NOMO-1 (cell line): ENCODE results near the gene PPY.
"Not testable (repeated sequence)": the region's sequence is repeated elsewhere in the genome, so short reads cannot be mapped to it uniquely, and the experiment has no call there.

Experiments used
- DNase-seq, 2 experiments: peaks; one replicate each; lab custom pipeline; 2025; ENCODE audit not compliant: unreplicated experiment in 2 of 2; lab: John Stamatoyannopoulos, UW

PPY gene, protein sequence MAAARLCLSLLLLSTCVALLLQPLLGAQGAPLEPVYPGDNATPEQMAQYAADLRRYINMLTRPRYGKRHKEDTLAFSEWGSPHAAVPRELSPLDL

DNA sequence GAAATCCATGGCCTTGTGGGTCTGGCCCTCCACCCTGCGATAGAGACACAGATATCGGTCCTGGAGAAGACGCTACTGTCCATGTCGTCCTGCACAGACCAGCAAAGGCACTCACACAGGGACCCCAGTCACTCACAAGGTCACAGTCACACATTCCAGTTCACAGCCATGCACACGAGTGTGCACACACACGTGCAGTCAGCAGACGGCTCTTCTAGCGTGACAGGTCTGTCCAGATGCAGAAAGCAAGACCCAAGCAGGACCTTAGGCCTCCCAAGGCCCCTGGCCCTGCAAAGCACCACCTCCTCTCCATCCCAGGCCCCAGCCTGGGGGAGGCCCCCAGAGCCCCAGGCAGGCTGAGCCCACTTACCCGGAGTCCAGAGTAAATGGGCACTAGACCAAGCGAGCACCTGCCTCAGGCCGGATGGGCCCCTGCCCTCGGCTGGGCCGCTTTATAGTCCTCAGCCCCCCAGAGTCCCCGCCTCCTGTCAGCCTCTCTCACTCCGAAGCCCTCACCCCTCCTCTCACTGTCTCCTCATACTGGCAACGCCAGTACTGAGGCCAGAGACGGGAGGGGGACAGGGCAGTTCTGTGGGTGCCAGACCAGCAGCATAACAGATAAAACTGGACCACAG lies at the start of gene PPY:
Gene PPY, minus strand, starts transcription at position 426 of the 635 bp plus-strand sequence. CDS start 822 bp downstream, outside the sequence.
- no peak for DNase-seq

DNA sequence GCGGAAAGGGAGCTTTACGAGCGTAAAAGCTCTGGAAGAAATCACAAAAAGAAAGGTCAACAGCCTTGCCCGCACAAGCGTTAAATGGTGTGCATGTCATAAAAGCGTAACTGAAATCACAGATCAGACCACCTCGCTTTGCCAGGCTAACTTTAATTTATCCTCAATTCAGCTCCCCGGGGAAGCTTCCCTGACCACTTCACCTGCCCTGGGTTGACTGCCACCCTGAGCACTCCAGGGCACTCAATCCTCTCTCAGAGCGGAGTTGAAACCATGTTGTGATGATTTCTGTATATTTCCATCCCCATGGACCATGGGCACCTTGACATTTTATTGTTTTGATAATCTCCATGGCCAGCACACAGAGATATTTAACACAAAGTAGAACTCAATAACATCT lies 46.0 kb upstream of the PPY start:
- DNase-seq = no peak

DNA sequence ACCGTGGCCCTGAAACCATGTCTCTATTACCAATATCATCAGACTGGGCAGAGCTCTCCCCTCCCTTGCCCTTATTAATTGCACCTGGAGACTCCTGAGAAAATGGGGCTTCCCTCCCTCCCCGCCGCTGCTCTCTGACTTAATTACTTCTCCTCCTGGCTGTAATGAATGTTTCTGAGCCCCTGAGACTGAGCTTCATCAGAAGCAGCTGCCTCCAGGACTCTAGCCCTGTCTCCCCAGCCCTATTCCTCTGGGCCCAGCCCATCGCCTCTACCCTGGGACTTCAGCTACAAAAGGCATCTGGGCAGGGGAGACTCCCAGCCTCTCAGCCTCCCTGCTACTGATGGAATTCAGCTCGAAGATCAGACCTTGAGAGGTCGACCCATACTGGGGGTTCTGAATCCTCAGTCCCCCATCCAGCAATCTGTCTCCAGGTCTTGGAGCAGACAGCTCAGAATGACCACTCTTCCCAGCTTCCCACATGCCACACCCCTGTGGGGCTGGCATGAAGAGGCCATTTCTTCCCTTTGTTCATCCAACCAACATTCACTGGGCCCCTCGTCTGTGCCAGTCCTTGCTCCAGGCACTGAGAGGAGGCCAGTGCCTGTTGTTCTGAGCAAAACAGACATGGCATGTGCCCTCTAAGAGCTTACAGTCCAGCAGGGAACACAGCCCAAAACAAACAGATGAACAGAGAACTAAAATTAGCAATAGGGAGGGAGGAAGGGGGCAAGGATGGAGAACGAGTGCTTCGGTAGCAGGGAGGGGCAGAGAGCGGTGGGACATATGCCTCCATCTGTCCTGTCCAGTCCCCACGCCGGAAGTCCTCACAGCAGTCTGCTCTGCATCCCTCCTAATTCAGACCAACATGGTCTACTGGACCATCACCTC lies 45.1 kb upstream of the PPY start:
- DNase-seq = no peak

DNA sequence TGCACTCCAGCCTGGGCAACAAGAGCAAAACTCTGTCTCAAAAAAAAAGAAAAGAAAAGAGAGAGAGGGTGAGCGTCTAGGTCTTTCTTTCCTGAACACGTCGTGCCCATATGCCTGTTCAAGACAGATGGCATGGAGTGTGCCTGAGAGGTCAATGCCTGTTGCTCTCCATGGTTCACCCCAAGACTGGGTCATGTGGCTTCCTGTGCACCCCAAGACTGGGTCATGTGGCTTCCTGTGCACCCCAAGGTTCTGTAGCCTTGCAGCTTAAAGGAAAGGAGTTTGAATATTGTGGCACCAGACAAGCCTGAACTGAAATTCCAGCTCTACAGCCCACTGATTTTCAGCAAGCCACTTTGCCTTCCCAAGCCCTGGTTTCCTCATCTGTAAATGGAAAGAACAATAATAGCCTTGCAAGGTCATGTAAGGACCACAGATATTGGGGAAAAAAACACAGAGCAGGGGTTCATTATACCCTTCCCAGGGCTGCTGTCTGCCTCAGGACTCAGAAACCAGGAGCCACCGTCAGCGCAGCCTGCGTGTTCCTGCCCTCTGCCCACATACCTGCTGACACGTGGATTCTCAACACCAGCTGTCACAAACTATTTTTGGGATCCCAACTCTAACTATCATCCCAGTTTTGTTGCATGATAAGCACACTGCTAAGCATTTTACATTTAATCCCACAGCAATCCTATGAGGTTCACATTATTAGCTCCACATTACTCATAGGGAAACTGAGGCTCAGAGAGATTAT lies 44.1 kb upstream of the PPY start:
- DNase-seq = no peak

DNA sequence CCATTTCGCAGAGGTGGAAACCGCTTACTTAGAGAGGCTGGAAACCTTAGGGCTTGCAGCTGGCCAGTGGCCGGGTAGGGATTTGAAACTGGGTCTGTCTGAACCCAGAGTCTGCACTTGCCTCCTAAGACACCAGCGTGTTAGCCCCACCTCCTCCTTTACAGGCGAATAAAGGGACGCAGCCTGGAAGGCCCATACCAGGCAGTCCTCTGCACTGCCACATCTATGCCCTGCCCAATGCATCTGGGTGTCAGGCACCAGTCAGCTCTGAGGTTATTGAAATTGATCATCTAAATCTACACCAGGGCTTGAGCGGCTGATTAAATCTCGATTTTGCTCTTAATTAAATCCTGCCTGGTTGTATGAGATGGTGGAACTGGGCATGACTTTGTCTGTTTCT lies 42.2 kb upstream of the PPY start:
- DNase-seq = no peak

DNA sequence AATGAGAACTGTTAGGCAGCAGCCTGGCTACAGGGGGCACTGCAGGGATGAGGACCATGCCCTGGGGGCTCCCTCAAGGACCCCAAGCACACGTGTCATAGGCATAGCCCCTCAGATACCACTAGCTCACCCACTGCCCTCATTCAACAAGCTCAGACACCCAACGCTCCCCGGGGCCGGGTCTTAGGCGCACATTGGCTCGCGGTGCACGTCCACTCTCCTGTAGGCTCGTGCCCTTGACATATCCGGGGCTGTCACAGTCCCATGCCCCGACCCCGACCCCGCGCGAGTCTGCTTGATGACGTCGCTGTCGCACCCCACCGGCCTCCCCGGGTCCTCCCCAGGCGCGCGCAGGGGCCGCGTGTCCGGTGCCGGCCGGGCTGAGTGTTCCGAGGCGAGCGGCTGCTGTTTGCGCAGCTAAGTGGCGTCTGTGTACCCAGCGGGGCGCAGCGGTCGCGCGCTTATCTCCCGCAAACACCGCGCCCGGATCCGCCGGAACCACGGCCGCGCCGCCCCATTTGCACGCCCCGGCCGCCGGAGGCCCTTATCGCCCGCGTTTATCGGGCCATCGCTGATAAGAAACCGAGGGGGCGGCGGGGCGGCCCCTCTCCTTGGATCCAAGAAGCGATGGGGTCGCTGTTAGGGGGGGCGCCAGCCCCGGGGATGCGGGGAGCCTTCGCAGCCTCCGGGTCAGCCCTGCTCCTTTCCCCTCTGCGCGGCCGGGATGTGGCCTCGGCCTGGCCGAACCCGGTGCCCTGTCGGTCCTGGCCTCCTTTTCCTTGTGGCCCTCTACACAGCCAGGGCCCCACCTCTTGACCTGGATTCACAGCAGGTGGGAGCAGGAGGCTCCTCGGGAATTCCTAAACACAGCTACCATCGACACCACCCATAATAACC lies 41.5 kb upstream of the PPY start:
- no peak for DNase-seq

DNA sequence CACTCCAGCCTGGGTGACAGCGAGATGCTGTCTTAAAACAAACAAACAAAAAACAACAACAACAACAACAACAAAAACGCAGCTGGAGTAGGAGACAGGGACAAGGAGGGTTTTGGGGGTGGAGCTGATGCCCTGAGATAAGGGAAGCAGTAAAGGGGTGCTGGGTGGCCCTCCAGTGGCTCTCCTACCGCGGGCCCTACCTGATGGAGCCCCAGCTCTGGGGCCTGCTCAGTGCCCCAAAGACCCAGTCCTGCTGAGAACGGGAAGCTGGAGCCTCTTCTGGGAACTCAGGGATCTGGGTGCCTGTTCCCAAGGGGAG lies 40.9 kb upstream of the PPY start:
- DNase-seq = no peak

DNA sequence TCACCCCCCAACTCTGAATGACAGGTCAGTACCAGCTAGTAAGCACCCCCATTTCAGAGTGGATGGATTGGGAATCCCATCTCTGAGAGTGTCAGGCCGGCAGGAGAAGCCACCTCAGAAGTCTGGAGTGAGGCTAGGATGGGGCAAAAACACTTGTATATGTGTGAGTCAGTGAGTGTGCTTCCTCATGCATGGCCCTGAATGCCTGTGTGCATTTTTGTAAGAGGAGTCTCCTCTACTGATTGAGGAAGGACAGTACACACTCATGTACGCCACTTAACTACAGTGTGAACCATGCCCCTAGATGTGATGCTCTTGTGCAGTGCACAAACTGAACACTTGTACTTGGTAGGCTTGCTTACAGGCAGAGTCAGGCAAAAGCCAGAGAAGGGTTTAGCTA lies 39.9 kb upstream of the PPY start:
- no peak for DNase-seq

DNA sequence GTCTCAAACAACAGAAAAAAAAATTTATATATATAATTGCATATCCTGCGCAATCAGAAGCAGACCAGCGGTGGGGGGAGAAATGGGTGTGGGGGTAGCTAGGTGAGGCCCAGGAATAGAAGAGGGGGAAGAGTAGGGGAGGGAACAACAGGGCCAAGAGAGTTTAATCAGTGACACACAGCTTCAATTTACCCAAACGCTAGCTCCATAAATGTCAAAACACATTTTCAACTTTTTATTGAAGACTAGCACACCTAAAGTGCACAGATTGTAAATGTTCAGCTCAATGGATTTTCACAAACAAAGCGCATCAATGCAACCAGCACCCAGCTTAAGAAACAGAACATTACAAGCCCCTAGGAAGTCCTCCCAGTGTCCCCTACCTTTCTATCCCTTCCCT lies 37.4 kb upstream of the PPY start:
- DNase-seq = no peak

DNA sequence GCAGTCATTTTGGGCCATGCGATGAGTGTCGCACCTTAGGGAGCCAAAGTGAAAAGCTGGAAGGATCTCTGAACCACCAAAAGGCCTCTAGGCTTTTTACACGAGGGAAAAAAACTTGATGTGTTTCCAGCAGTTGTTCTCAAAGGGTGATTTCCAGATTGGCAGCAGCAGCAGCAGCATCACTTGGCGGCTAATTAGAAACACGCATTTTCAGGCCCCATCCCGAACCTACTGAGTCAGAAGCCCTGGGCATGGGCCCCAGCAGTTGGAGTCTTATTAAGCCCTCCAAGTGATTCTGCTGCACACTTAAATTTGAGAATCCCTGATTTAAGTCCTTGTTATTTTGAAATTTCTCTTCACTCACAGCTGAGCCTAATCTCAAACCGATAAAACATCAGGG lies 36.7 kb upstream of the PPY start:
- no peak for DNase-seq

DNA sequence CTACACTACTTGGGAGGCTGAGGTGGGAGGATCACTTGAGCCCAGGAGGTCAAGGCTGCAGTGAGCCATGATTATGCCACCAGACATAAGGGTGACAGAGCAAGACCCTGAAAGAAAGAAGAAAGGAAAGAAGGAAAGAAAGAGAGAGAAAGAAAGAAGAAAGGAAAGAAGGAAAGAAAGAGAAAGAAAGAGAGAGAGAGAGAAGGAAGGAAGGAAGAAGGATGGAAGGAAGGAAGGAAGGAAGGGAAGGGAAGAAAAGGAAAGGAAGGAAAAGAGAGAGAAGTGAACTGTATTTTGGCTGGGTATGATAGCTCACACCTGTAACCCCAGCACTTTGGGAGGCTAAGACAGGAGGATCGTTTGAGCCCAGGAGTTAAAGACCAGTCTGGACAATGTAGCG lies 35.8 kb upstream of the PPY start:
- no peak for DNase-seq

DNA sequence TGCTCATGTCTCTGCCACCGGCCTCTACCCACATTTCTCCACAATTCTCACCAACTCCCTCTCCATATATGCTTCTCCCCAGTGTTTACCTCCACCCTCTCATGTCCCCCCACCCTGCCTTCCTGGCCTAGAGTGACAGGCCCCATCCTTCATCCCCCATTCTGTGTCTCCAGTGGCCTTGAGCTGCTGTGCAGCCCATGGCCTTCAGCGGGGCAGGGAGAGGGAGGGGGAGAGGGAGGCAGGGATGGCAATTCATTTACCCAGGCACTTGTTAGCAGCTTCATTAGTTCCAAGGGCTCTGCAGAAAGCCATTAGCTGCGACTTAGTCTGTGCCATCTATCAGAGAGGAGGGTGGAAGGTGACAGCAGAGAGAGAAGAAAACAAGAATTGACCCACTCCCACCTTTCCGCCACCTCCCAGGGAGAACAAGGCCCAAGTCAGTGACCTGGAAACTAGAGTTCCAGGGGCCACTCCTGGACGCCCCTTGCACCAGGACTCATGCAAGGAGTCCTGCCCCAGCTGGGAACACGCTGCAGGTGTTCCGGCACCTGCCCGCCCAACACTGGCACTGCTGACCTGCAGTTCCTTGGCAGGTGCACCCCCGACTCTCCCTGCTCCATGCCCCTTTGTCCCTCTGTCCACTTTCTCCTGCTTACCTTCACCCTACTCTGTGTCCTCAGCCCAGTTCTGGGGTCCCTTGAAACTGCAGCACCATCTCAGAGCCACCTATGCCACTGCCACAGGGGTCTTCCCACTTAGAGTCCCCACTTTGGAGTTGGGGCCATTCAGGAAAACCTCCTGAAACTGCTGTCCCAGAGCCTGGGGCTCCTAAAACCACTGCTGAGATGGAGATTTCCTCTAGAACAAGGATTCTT lies 34.9 kb upstream of the PPY start:
- no peak for DNase-seq

DNA sequence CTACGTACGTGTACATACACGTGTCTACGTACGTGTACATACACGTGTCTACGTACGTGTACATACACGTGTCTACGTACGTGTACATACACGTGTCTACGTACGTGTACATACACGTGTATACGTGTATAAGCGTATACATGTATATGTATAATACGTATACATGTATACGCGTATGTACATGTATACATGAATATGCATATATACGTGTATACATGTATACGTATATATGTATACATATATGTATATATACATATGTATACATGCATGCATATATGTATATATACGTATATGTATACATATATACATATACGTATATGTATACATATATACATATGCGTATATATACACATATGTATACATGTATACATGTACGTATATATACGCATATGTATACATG lies 33.6 kb upstream of the PPY start:
- no peak for DNase-seq

DNA sequence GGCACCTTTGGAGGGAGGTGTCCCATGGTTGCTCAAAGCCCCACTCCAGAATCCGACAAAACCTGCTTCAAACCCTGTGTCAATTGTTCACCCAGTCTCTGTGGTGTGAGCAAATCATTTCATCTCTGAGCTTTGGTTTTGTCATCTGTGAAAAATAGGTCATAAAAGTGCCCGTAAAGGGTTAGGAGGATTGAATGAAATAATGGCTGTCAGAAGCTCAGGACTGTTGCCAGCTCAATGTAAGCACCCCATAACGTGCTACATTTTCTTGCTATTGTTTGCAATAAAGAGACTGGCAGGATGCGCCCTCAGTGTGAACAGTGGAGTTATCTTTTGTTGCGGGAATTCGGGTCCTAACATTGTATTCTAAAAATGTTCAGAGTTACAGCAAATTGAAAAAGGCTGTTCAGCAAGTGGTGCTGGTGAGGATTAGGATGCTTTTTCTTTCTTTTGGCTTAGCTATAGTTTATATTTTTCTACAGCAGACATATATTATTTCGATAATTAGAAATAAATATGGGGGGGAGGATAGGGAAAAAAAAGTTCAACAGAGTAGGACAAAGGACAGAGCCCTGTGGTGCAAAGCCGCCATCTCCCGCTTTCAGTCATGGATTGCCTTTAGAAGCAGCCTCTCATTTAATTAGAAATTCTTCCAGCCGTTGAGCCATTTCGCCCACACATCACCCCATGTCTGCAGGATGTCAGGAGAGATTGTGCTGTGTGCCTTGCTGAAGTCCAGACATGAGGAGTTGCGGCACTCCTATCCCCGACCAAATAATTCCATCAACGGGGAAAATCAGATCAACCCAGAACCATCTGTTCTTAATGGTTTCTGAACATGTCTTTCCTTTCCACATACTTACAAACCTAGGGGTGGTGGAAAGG lies 32.3 kb upstream of the PPY start:
- no peak for DNase-seq

DNA sequence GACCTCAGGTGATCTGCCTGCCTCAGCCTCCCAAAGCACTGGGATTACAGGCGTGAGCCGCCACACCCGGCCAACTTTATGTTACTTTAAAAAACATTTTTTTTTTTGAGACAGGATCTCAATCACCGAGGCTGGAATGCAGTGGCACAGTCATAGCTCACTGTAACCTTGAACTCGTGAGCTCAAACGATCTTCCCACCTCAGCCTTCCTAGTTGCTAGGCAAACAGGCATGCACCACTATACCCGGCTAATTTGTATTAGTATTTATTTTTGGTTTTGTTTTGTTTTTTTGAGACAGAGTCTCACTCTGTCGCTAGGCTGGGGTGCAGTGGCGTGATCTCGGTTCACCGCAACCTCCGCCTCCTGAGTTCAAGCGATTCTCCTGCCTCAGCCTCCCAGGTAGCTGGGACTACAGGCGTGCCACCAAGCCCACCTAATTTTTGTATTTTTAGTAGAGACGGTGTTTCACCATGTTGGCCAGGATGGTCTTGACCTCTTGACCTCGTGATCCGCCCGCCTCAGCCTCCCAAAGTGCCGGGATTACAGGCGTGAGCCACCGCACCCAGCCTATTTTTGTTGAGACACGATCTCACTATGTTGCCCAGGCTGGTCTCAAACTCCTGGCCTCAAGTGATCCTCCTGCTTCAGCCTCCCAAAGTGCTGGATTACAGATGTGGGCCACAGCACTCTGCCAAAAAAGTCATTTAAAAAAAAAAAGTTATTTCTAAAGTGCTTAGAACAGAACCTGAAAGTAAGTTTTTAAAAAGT lies 30.4 kb upstream of the PPY start:
- DNase-seq = not testable (repeated sequence)

DNA sequence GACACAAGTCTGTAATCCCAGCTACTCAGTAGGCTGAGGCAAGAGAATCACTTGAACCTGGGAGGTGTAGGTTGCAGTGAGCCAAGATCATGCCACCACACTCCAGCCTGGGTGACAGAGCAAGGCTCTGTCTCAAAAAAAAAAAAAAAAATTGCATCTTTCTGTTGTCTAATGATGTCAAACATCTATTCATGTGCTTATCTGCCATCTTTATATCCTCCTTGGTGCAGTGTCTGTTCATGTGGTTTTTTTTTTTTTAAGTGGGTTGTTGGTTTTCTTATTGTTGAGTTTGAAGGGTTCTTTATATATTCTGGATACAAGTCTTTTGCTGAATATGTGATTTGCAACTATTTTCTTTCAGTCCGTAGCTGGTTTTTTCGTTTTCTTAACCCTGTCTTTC lies 29.2 kb upstream of the PPY start:
- not testable (repeated sequence) for DNase-seq

DNA sequence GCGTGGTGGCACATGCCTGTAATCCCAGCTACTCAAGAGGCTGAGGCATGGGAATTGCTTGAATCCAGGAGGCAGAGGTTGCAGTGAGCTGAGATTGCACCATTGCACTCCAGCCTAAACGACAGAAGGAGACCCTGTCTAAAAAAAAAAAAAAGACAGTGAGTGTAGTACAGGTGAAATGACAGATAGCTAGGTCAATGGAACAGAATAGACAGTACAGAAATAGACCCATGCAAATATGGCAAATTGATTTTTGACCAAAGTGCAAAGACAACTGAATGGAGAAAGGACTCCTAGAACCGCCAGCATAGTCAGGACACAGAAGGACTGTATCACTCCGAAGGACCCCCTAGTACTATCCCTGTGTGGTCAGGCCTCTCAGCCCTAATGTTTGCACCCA lies 28.1 kb upstream of the PPY start:
- DNase-seq = no peak
